Measurements from ENCODE around the gene C1QTNF1.

GRCh38 chr17:79027274-79027924 lies 3.4 kb downstream of the C1QTNF1 start:
- TF ChIP-seq POLR2A (IDR thresholded peaks at IDR 0.05; ENCODE audit: low read depth, low read length) = no peak
- TF ChIP-seq POLR2AphosphoS5 (IDR thresholded peaks at IDR 0.05; ENCODE audit: low read depth, low read length) = no peak
- no peak for TF ChIP-seq TAF1 (IDR thresholded peaks at IDR 0.05; ENCODE audit: low read depth, low read length)
- TF ChIP-seq PAX5 (IDR thresholded peaks at IDR 0.05; ENCODE audit: insufficient read depth, low read length, severe bottlenecking) = no peak

All from GM12891 (cell line).